HL-60 (cell line): Measurements from ENCODE around the gene OR5AN1.

Experiments
- CTCF ChIP-seq: IDR thresholded peaks from one replicate; pipeline ENCODE4 v1.5.1; 2011; ENCODE audit warnings: low read length, control low read depth, inconsistent platforms; ENCODE audit not compliant: insufficient read depth
- GABPA ChIP-seq: IDR thresholded peaks from 2 replicates; pipeline ENCODE4 v1.6.1; 2012; ENCODE audit warnings: low read depth
- POLR2AphosphoS5 ChIP-seq: IDR thresholded peaks from 2 replicates; pipeline ENCODE4 v1.6.1; 2012; ENCODE audit warnings: low read depth
- REST ChIP-seq: IDR thresholded peaks from 2 replicates; pipeline ENCODE4 v1.6.1; 2012; ENCODE audit warnings: low read depth; ENCODE audit not compliant: insufficient replicate concordance

- TF ChIP-seq CTCF = no peak
- TF ChIP-seq REST = no peak
- peak; percentile 72 for TF ChIP-seq POLR2AphosphoS5
- no peak for TF ChIP-seq GABPA
Observed at GRCh38 chr11:59368238-59369022, 9.7 kb downstream of the OR5AN1 start.
